ENCODE data around the gene UBE2Z. TPM values are rescaled to one million over a fixed set of nuclear protein-coding genes. Genes with fewer than 3 reads are reported as not detected.

UBE2Z gene
- total and polyA plus RNA-seq, 2 of the 13 experiments (the other 11 are each of a cell fraction or from before 2014, with no cell fraction given) = 63.2 to 122 TPM

- peaks cover 41 to 87% of the 10 kb centered on the region in 2 experiments for H3K36me3 ChIP-seq (replicated peaks in 1 of 2; ENCODE audit: control insufficient read depth in 1 of 2, insufficient read depth in 2 of 2, low read length in 2 of 2)
- POLR2A ChIA-PET = interaction anchor here (0.6 to 3.6 kb wide), 16 partner anchors 9 to 188 kb away, joined by 3 to 28 read pairs (median 4); partner anchors contain the start of genes ATP5MC1, IGF2BP1, SNF8 and UBE2Z
- H3K4me1 ChIP-seq (ENCODE audit: insufficient read depth, low read length) = peaks cover 21% of the 10 kb centered on the region
- H4K20me1 ChIP-seq (ENCODE audit: insufficient read depth, low read length) = no peaks in the 10 kb centered on the region
- H3K9me3 ChIP-seq (ENCODE audit: low read length) = no peaks in the 10 kb centered on the region
- no peak overlapping the region for H3K9ac ChIP-seq (ENCODE audit: insufficient read depth, low read depth, low read length)
- DNase-seq (ENCODE audit: low spot score) = peak; percentile 66
- H3K4me3 ChIP-seq (replicated peaks in 1 of 3; ENCODE audit: insufficient read depth in 1 of 3, low read depth in 2 of 3, low read length in 3 of 3) = no peak overlapping the region
- H3K27ac ChIP-seq (ENCODE audit: extremely low read length, insufficient read depth, low read length) = peak overlapping the region; percentile 68
- no peak overlapping the region for H2AFZ ChIP-seq (ENCODE audit: low read length)
- no peak for FAIRE-seq
- no peaks in the 10 kb centered on the region for H3K27me3 ChIP-seq (ENCODE audit: control insufficient read depth in 1 of 2, insufficient read depth in 2 of 2, low read length in 2 of 2)
- in situ Hi-C loops (cut with HindIII; ENCODE audit: extremely low pct_ligation_motif_present, low pct_unique_long_range_greater_than_20kb) (no loop called here), intact Hi-C loops (cut with micrococcal nuclease; ENCODE audit: unreplicated experiment) (no loop called here)
- peak; percentile 61 for ATAC-seq
- H3K4me2 ChIP-seq (ENCODE audit: low read depth, low read length) = no peak overlapping the region
- 27% methylated on average over 3 of the region's 3 CpGs for WGBS (ENCODE audit: low lambda C conversion rate)
- CTCF ChIA-PET (ENCODE audit: low intra/inter-chr PET ratio, low total read pairs) = interaction anchor here (1.9 kb wide), 1 partner anchor 102 kb away, joined by 6 read pairs; no protein-coding TSS in a partner anchor
- no peaks in the 10 kb centered on the region for H3K79me2 ChIP-seq (ENCODE audit: insufficient read depth, low read length)
- no TSS peak for BruUV-seq (replicated peaks)
- TF ChIP-seq MED8 (CRISPR knock-in tag; IDR thresholded peaks at IDR 0.05; ENCODE audit: insufficient replicate concordance) (no peak), ZNF549 (CRISPR knock-in tag; IDR thresholded peaks at IDR 0.05) (0 out of 2 replicates have a peak, but pooled peaks have one; percentile 44), FOXC1 (CRISPR knock-in tag; IDR thresholded peaks at IDR 0.05; ENCODE audit: borderline replicate concordance) (no peak), NCOA1 (CRISPR knock-in tag; IDR thresholded peaks at IDR 0.05) (0 out of 2 replicates have a peak, but pooled peaks have one; percentile 35), ZNF337 (CRISPR knock-in tag; IDR thresholded peaks at IDR 0.05; ENCODE audit: borderline replicate concordance, low read depth) (no peak), RNF219 (CRISPR knock-in tag; IDR thresholded peaks at IDR 0.05) (no peak), ZNF713 (CRISPR knock-in tag; IDR thresholded peaks at IDR 0.05) (no peak), HMG20B (CRISPR knock-in tag; conservative IDR thresholded peaks at IDR 0.05) (no peak), ZNF629 (CRISPR knock-in tag; conservative IDR thresholded peaks at IDR 0.05) (no peak), ZNF205 (CRISPR knock-in tag; IDR thresholded peaks at IDR 0.05) (no peak), ZFP36L2 (CRISPR knock-in tag; IDR thresholded peaks at IDR 0.05) (no peak), CCDC6 (CRISPR knock-in tag; IDR thresholded peaks at IDR 0.05) (no peak), ZNF326 (CRISPR knock-in tag; IDR thresholded peaks at IDR 0.05; ENCODE audit: borderline replicate concordance) (no peak), ZNF34 (CRISPR knock-in tag; IDR thresholded peaks at IDR 0.05; ENCODE audit: borderline replicate concordance) (no peak), KDM6A (CRISPR knock-in tag; IDR thresholded peaks at IDR 0.05; ENCODE audit: low read depth) (no peak)
- TF ChIP-seq, protein P1, sequence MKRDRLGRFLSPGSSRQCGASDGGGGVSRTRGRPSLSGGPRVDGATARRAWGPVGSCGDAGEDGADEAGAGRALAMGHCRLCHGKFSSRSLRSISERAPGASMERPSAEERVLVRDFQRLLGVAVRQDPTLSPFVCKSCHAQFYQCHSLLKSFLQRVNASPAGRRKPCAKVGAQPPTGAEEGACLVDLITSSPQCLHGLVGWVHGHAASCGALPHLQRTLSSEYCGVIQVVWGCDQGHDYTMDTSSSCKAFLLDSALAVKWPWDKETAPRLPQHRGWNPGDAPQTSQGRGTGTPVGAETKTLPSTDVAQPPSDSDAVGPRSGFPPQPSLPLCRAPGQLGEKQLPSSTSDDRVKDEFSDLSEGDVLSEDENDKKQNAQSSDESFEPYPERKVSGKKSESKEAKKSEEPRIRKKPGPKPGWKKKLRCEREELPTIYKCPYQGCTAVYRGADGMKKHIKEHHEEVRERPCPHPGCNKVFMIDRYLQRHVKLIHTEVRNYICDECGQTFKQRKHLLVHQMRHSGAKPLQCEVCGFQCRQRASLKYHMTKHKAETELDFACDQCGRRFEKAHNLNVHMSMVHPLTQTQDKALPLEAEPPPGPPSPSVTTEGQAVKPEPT (CRISPR knock-in tag; IDR thresholded peaks at IDR 0.05; ENCODE audit: low read depth) = no peak
- TF ChIP-seq, protein P2, sequence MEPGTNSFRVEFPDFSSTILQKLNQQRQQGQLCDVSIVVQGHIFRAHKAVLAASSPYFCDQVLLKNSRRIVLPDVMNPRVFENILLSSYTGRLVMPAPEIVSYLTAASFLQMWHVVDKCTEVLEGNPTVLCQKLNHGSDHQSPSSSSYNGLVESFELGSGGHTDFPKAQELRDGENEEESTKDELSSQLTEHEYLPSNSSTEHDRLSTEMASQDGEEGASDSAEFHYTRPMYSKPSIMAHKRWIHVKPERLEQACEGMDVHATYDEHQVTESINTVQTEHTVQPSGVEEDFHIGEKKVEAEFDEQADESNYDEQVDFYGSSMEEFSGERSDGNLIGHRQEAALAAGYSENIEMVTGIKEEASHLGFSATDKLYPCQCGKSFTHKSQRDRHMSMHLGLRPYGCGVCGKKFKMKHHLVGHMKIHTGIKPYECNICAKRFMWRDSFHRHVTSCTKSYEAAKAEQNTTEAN (CRISPR knock-in tag; conservative IDR thresholded peaks at IDR 0.05) = no peak
- TF ChIP-seq, protein P3, sequence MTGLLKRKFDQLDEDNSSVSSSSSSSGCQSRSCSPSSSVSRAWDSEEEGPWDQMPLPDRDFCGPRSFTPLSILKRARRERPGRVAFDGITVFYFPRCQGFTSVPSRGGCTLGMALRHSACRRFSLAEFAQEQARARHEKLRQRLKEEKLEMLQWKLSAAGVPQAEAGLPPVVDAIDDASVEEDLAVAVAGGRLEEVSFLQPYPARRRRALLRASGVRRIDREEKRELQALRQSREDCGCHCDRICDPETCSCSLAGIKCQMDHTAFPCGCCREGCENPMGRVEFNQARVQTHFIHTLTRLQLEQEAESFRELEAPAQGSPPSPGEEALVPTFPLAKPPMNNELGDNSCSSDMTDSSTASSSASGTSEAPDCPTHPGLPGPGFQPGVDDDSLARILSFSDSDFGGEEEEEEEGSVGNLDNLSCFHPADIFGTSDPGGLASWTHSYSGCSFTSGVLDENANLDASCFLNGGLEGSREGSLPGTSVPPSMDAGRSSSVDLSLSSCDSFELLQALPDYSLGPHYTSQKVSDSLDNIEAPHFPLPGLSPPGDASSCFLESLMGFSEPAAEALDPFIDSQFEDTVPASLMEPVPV (CRISPR knock-in tag; IDR thresholded peaks at IDR 0.05) = 0 out of 2 replicates have a peak, but pooled peaks have one; percentile 43
Observed at GRCh38 chr17:48930435-48930873, 22.2 kb downstream of the UBE2Z start.

Measured in HepG2 (cell line).